Natural killer cell (primary cell): ENCODE results near the gene ABHD14A. TPM values are rescaled to one million over a fixed set of nuclear protein-coding genes. Genes with fewer than 3 reads are reported as not detected.

Experiments
- ATAC-seq, 3 donors: fragments of 150-1000 bp in 2 of 3; fragments of 200-7000 bp in 1 of 3; cut with Tn5 transposase; 1 replicate in 1 of 3; 2 replicates in 2 of 3; pipeline ENCODE4 v1.10.0; 2021; ENCODE audit warnings: mild to moderate bottlenecking in 2 of 3, moderate library complexity in 2 of 3
- DNase-seq, 2 donors: peaks; one replicate each; pipeline versions ENCODE4 v3.0.0 to v3.0.0-alpha.2; 2013 to 2021; ENCODE audit warnings: mixed read lengths in 1 of 2
- H3K27ac ChIP-seq: one replicate; pipeline ENCODE4 v1.5.1; 2013; ENCODE audit warnings: mild to moderate bottlenecking, low read length
- H3K27me3 ChIP-seq: one replicate; pipeline ENCODE4 v1.6.1; 2013; ENCODE audit warnings: low read length; ENCODE audit not compliant: control insufficient read depth, insufficient read depth
- H3K36me3 ChIP-seq: one replicate; pipeline ENCODE4 v1.6.1; 2013; ENCODE audit warnings: low read length; ENCODE audit not compliant: control insufficient read depth, insufficient read depth
- H3K4me1 ChIP-seq: one replicate; pipeline ENCODE4 v1.6.1; 2013; ENCODE audit warnings: low read length; ENCODE audit not compliant: control insufficient read depth, insufficient read depth
- H3K4me3 ChIP-seq: one replicate; pipeline ENCODE4 v1.5.1; 2013; ENCODE audit warnings: low read length
- H3K9me3 ChIP-seq: one replicate; pipeline ENCODE4 v1.6.1; 2013; ENCODE audit warnings: low read length; ENCODE audit not compliant: control insufficient read depth, insufficient read depth
- H3K27ac Mint-ChIP-seq, 2 donors: one replicate each; pipeline ENCODE4 v1.8.0; 2022; ENCODE audit warnings: mild to moderate bottlenecking in 2 of 2, mixed read lengths in 2 of 2, moderate library complexity in 1 of 2
- H3K27me3 Mint-ChIP-seq, 2 donors: one replicate each; pipeline ENCODE4 v1.8.0; 2022; ENCODE audit warnings: low read depth in 2 of 2, mixed read lengths in 2 of 2
- H3K36me3 Mint-ChIP-seq: one replicate; pipeline ENCODE4 v1.8.0; 2022; ENCODE audit warnings: mixed read lengths
- H3K4me1 Mint-ChIP-seq, 2 donors: one replicate each; pipeline ENCODE4 v1.8.0; 2022; ENCODE audit warnings: mixed read lengths in 2 of 2
- H3K4me3 Mint-ChIP-seq: one replicate; pipeline ENCODE4 v1.8.0; 2022; ENCODE audit warnings: mild to moderate bottlenecking, moderate library complexity, mixed read lengths
- H3K9me3 Mint-ChIP-seq, 2 donors: one replicate each; pipeline ENCODE4 v1.8.0; 2022; ENCODE audit warnings: mixed read lengths in 2 of 2
- WGBS: methylation state at CpG from one replicate; pipeline ENCODE4 v1.1.7; 2013; ENCODE audit warnings: missing lambda C conversion rate; ENCODE audit not compliant: insufficient coverage; 5-methylcytosine and 5-hydroxymethylcytosine counted together
- intact Hi-C: fragments of 100-400 bp; cut with micrococcal nuclease; formaldehyde crosslinking; loops from one replicate; pipeline ENCODE4 v1.14.2; 2022
- total RNA-seq, 4 donors: library from RNA; stranded (reverse); fragments of 120-200 nt in 1 of 4; gene quantifications; one replicate each; pipeline versions ENCODE4 v1.2.3 to v1.2.4, GENCODE V29; 2013 to 2022
- TF ChIP-seq, protein P1 (sequence below): fragments of 200-600 bp; IDR thresholded peaks from one replicate; pipeline ENCODE4 v1.8.0; 2022; ENCODE audit warnings: antibody characterized with exemption

Gene ABHD14A
- total RNA-seq, 3 donors from 2014 or later (not counting 1 experiment from before 2014, with no cell fraction given): 12.0 to 14.7 (median 13.4) TPM

DNA sequence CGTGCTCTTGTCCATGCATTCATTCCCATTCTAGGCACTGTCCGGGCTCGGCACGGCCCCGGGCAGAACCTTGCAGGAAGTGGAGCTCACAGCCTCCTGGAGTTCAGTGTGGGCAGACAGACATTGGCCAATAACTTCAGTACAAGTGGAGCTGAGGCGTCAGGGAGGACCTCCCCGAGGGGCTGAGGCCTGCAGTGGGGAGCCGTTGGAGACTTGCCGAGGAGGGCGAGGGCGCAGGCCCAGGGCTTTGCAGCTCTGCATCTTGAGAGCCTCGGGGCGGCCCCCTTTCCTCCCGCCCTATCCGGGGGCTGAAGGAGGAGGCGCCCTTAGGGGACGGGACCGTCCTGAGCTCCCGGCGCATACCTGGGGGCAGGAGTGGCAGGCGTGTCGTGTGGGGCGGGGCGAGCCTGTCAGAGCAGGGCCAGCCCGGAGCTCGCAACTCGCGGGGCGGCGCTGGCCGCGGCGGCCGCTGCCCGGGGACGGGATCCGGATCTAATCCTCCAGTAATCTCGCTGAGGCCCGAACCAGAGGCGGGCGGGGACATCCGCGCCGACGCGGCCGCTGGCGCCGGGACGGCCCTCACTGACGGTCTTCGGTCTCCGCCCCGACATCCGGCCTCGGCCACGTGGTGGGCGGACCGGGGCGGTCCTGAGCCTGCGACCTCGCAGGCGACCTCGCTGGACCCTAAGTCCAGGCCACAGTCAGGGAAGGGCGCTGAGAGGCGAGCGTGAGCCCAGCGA, 8.1 kb downstream of the ABHD14A start, which contains the start of gene ACY1:
TSS of gene ACY1 (plus strand) at position 698 of the 740 bp plus-strand sequence. CDS start 530 bp downstream, outside the sequence.
- WGBS: under 1% methylated on average over 68 of the region's 68 CpGs
- peak within 1 kb of the TSS; percentile 64 for H3K4me3 ChIP-seq
- peak within 1 kb of the TSS; percentile 88 to 98 for H3K27ac Mint-ChIP-seq
- peaks cover 14 to 28% of the 10 kb centered on the region in 2 donors for H3K4me1 Mint-ChIP-seq
- H3K4me1 ChIP-seq: peaks cover 29% of the 10 kb centered on the region
- no peaks in the 10 kb centered on the region for H3K36me3 Mint-ChIP-seq
- H3K27me3 ChIP-seq: no peaks in the 10 kb centered on the region
- intact Hi-C loops: loop anchor here (1.0 kb wide), 1 partner anchor 9 kb away; the partner anchor contains the start of gene ABHD14B
- TF ChIP-seq, protein P1, sequence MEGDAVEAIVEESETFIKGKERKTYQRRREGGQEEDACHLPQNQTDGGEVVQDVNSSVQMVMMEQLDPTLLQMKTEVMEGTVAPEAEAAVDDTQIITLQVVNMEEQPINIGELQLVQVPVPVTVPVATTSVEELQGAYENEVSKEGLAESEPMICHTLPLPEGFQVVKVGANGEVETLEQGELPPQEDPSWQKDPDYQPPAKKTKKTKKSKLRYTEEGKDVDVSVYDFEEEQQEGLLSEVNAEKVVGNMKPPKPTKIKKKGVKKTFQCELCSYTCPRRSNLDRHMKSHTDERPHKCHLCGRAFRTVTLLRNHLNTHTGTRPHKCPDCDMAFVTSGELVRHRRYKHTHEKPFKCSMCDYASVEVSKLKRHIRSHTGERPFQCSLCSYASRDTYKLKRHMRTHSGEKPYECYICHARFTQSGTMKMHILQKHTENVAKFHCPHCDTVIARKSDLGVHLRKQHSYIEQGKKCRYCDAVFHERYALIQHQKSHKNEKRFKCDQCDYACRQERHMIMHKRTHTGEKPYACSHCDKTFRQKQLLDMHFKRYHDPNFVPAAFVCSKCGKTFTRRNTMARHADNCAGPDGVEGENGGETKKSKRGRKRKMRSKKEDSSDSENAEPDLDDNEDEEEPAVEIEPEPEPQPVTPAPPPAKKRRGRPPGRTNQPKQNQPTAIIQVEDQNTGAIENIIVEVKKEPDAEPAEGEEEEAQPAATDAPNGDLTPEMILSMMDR: no peak
- peak within 1 kb of the TSS; percentile 78 for H3K27ac ChIP-seq
- H3K27me3 Mint-ChIP-seq: no peaks in the 10 kb centered on the region
- no peaks in the 10 kb centered on the region for H3K9me3 ChIP-seq
- H3K36me3 ChIP-seq: peaks cover 2% of the 10 kb centered on the region
- DNase-seq (peak; percentile 63 to 77), ATAC-seq (peak; percentile 76 to 85 (median 84))
- peak within 1 kb of the TSS; percentile 92 for H3K4me3 Mint-ChIP-seq
- H3K9me3 Mint-ChIP-seq: no peaks in the 10 kb centered on the region

DNA sequence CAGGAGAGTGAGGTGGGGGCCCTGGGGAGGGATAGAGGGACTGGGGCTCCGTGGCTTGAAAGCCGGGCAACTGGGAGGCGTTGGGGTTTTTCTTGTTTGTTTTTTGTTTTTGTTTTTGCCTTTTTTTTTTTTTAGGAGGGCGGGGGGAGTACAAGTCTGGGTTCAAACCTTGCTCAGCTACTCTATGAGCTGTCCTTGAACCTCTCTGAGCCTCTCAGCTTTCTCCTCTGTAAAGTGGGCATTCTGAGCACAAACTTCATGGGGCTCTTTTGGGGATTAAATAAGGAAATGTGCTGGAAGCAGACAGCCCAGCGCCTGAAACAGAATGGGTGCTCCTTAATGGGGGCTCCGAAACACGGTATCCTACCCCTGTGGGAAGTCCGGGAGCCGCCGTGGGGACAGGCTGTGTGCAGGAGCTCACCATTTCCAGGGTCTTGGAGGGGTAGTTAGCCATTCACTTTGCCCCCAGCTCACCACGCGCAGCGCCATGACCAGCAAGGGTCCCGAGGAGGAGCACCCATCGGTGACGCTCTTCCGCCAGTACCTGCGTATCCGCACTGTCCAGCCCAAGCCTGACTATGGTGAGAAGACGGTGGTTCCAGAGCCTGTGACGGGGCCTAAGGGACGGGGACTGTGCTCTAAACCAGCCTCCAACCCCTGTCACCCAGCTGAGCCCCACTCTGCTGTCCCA, 8.9 kb downstream of the ABHD14A start:
- peak overlapping the region; percentile 92 for H3K4me3 Mint-ChIP-seq
- WGBS: 81% methylated on average over 21 of the region's 22 CpGs
- H3K4me1 Mint-ChIP-seq: peaks cover 14 to 33% of the 10 kb centered on the region in 2 donors
- DNase-seq (no peak), ATAC-seq (no peak)
- Histone ChIP-seq H3K4me3 (peak overlapping the region; percentile 64), H3K27ac (peak overlapping the region; percentile 78), H3K36me3 (peaks cover 2% of the 10 kb centered on the region), H3K27me3 (no peaks in the 10 kb centered on the region), H3K4me1 (peaks cover 29% of the 10 kb centered on the region), H3K9me3 (no peaks in the 10 kb centered on the region)
- H3K27ac Mint-ChIP-seq: peak overlapping the region; percentile 88 to 98
- no peaks in the 10 kb centered on the region for H3K9me3 Mint-ChIP-seq
- intact Hi-C loops: no loop called here
- TF ChIP-seq, protein P1: no peak
- H3K27me3 Mint-ChIP-seq: no peaks in the 10 kb centered on the region
- H3K36me3 Mint-ChIP-seq: no peaks in the 10 kb centered on the region

DNA sequence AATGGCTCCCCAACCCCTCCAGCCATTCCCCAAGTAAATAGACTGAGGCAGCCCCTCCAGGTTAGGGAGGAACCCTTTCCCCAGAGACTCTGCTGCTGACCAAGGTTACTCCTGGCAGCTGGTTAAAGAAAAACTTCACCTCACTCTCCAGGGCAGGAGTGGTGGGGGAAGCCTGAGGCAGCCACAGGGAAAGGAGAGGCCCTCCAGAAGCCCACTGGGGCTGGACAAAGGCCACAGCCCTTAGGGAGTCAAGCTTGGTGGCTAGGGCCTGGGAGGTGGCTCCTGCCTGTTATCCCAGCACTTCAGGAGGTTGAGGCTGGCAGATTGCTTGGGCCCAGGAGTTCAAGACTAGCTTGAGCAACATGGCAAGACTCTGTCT, 9.4 kb downstream of the ABHD14A start:
- Mint-ChIP-seq H3K36me3 (no peaks in the 10 kb centered on the region), H3K27ac (peak overlapping the region; percentile 88 to 98), H3K4me1 (peaks cover 14 to 38% of the 10 kb centered on the region in 2 donors), H3K4me3 (no peak overlapping the region), H3K9me3 (no peaks in the 10 kb centered on the region), H3K27me3 (no peaks in the 10 kb centered on the region)
- no peak overlapping the region for H3K27ac ChIP-seq
- no peaks in the 10 kb centered on the region for H3K9me3 ChIP-seq
- no peak overlapping the region for H3K4me3 ChIP-seq
- ATAC-seq: no peak
- no peaks in the 10 kb centered on the region for H3K27me3 ChIP-seq
- peaks cover 2% of the 10 kb centered on the region for H3K36me3 ChIP-seq
- no peak for DNase-seq
- intact Hi-C loops: no loop called here
- H3K4me1 ChIP-seq: peaks cover 29% of the 10 kb centered on the region
- TF ChIP-seq, protein P1: no peak
